GM23338 (cell line): ENCODE results near the gene FAM50A.

ENCODE experiments used
- CTCF ChIP-seq, 2 experiments: fragments of 200-600 bp in 1 of 2; sonication (generic) in 1 of 2; conservative IDR thresholded peaks; 2 replicates each; pipeline versions ENCODE4 v1.5.1 to v1.6.1; 2016 to 2017; ENCODE audit warnings: antibody characterized with exemption in 2 of 2, low read depth in 2 of 2, mild to moderate bottlenecking in 2 of 2, moderate library complexity in 1 of 2
- REST ChIP-seq: IDR thresholded peaks from one replicate; pipeline ENCODE4 v1.6.1; 2018; ENCODE audit warnings: antibody characterized with exemption; ENCODE audit not compliant: unreplicated experiment

GRCh38 chrX:154437971-154438893 lies 5.7 kb upstream of the FAM50A start:
- TF ChIP-seq CTCF (conservative IDR thresholded peaks at IDR 0.05; ENCODE audit: low read depth in 2 of 2) (no peak), REST (no peak)
